Thyroid gland (tissue), 4 donors: ENCODE measurements around the gene COL6A2.
"Not testable (repeated sequence)": the region's sequence is repeated elsewhere in the genome, so short reads cannot be mapped to it uniquely, and the experiment has no call there.

Experiments used
- CTCF ChIP-seq, 6 experiments: fragments of 200-600 bp in 3 of 6; fragments of 450-650 bp in 3 of 6; sonication (generic) in 3 of 6; IDR thresholded peaks; one replicate each; pipeline ENCODE4 v1.5.1; 2016 to 2019; ENCODE audit warnings: antibody characterized with exemption in 6 of 6, mild to moderate bottlenecking in 2 of 6, inconsistent platforms in 1 of 6, moderate library complexity in 1 of 6
- POLR2A ChIP-seq, 2 donors: fragments of 450-650 bp; IDR thresholded peaks; one replicate each; pipeline ENCODE4 v1.6.1; 2017; ENCODE audit warnings: antibody characterized with exemption in 2 of 2, mild to moderate bottlenecking in 2 of 2, moderate library complexity in 1 of 2

- not testable (repeated sequence) for TF ChIP-seq CTCF, POLR2A (IDR thresholded peaks at IDR 0.05)
These were observed 72.7 kb downstream of the COL6A2 start for GRCh38 chr21:46170436-46171193.
